NOMO-1 (cell line): Measurements from ENCODE around the gene CHST14.
A peak's percentile ranks its signal among the peaks of the same experiment; 100 is the strongest.

ENCODE experiments used
- DNase-seq, 2 experiments: peaks; one replicate each; lab custom pipeline; 2025; ENCODE audit not compliant: unreplicated experiment in 2 of 2; lab: John Stamatoyannopoulos, UW

Gene CHST14

GRCh38 chr15:40487816-40488682, 17.3 kb downstream of the CHST14 start:
- DNase-seq = no peak

DNA sequence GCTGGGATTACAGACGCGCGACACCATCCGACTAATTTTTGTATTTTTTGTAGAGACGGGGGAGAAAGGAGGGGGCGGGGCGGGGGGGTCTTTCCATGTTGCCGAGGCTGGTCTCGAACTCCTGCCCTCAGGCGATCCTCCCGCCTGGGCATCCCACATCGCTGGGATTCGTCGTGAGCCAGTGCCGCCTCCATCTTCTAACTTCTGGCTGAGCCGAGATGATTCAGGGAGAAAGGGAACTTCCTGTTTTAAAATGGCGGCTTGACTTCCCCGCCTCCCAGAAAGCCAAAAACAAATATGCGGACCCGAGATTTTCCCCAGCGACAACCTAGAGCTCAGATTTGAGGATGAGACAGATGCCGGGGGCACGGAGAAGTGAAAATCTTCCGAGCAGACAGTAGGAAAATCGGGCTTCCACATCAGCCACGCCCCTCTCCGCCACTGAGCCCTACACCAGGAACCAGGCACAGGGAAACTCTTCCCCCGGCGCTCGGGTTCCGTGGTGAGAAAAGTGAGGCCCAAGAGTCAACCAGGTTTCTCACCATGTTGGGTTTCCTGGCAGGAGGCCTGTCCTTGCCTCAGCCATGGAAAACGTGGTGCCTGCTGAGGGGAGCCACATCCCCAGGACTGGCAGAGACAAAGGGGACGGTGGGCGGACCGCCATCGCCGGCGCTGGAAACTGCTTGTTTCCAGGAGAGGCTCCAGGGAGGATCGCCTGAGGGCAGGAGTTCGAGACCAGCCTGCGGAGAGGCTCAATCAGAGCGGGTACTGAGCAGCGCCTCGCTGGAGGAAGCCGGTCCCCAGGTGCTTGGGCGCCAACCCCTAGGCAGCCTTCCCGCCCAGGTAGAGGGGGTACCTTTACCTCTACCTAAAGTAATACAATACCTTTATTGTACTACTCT, 18.7 kb downstream of the CHST14 start:
- no peak for DNase-seq

GRCh38 chr15:40493089-40493840, 22.5 kb downstream of the CHST14 start:
- DNase-seq = peak in 1 of 2 experiments; percentile 76

- DNase-seq = no peak
These were observed 24.7 kb downstream of the CHST14 start for GRCh38 chr15:40495516-40495915.

DNA sequence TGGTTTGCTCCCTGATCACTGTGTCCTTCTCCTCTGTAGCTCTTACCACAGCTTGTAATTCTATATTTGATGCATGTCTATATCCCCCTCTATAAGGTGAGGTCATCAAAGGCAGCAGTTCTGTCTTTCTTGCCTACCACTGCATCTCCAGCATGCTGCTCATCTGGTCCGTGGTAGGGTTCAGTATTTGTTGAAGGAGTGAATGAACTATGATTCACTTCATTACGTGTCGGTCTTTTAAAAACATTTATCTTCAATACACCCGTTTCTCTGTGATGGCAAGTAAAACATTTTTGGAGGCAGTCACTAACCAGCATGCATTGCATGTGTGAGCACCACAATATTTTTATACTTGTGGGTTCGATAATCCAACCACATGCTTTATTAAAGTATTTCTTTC, 27.6 kb downstream of the CHST14 start:
- no peak for DNase-seq

DNA sequence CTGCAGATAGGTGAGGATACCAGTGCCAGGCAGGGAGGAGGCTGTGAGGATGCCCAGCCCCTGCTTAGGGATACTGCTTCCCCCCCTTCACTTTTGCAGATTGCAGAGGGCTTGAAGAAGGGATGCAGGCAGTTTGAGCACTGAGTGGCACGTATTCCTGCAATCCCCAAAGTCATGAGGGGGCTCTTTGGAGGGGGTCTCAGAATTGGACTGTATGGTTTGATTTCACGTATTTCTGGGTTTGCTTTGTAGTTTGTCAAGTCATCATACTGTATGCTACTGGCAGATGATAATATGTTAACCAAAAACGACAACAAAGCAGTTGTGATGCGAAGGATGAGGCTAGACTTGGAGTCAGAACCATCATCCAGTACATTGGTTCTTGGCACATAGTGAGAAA, 28.1 kb downstream of the CHST14 start:
- DNase-seq = no peak

DNA sequence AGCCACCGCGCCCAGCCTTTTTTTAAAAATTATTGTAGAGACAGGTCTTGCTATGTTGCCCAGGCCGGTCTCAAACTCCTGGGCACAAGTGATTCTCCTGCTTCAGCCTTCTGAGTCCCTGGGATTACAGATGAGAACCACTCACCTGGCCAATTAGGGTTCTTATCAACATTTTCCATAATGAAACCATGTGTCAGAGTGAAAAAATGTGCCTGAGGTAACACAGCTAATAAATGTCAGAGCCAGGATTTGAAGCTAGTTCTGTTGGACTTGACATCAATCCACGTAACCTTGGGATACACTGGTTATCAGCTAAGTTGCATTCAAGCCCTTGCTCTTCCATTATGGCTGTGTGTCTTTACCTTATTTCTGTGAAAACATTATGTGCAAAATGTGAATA, 29.1 kb downstream of the CHST14 start:
- no peak for DNase-seq

DNA sequence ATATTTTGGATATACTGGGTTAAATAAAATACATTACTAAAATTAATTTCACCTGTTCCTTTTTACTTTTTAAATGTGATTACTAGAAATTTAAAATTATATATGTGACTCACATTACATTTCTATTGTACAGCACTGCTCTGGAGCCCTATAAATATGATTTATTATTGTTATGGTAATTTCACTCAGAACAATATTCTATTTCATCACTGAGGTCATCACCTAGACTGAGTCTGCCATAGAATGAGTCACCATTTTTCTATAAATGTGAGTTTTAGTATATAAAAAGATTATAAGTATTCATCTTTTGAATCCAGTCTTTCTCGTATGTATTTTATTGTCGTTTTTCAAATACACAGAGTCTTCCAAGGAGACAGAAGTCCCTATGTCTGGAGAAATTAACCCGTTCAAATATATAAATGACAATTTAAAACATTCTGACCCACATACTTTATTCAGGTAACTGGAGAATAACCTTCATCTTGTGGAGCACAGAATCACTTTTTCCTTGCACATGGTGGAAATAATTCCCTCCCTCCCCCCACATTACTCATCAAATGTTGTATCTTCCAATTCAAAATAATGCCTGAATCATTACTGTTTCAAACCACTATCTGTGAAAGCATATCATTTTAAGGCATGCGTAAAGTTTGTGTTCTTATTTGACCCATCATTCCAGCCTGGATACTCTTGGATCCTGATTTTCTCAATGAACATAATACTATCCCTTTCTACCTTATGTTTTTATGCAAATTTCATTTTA, 30.0 kb downstream of the CHST14 start:
- no peak for DNase-seq

GRCh38 chr15:40501487-40501886, 30.7 kb downstream of the CHST14 start:
- DNase-seq = no peak

DNA sequence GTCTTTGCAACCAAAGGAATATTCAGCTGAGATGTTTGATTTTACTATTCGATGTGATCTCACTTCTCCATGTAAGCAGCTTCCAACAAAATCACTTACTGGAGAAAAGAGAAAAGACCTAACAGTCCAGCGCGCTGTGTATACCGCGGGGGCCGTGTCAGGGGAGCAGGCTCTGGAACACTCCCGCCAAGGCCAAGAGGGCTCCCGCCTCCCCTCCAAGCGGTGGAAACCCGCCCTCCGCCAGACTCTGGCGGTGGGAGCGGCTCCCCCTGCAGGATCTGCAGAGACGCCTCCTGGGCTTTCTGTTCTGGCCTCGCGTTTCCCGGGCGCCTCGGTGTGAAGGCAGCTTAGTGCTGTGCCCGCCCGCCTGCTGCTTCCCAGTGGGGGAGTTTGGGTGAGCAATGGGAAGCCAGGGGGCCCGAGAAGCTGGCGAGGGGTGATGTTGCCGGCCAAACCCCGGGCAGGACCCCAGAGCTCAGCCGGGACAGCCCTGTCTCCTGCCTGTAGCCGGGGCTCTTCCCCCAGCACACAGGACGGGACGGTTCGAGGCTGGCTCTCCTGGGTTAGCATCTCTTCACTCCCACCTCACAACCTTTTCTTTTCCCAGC, 36.3 kb downstream of the CHST14 start:
- peak; percentile 46 to 52 for DNase-seq

DNA sequence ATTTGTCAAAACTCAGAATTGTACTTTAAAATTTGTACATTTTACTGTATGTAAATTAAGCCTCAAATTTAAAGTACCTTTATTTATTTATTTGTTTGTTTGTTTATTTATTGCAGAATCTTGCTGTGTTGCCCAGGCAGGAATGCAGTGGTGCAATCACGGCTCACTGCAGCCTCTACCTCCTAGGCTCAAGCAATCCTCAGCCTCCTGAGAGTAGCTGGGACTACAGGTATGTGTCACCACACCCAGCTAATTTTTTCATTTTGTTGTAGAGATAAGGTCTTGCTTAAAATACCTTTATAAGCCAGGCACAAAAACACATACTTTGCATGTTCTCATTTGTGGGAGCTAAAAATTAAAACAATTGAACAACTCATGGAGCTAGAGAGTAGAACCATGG, 37.4 kb downstream of the CHST14 start:
- DNase-seq = no peak

- DNase-seq = no peak
These were observed 39.4 kb downstream of the CHST14 start for GRCh38 chr15:40510201-40510600.

DNA sequence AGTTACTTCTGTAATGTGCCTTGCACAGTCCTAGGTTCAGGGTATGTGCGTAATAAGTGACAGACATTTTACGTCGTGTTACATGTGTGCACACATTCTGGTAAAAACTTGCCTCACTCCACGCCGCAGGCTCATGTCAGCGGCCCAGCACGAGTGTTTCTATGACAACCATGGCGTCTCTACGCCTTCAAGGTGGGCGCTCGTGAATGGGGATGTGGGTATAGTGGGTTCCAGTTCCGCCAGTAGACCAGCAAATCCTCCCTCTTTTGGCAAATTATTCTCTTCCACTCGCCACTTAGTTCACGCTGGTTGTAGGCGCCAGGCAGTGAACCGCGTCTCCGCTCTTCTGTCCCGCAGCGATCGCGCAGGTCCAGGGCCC, 40.3 kb downstream of the CHST14 start:
- DNase-seq = peak in 1 of 2 experiments; percentile 25

- DNase-seq = peak; percentile 18 to 19
These were observed 40.8 kb downstream of the CHST14 start for GRCh38 chr15:40511472-40512133.

DNA sequence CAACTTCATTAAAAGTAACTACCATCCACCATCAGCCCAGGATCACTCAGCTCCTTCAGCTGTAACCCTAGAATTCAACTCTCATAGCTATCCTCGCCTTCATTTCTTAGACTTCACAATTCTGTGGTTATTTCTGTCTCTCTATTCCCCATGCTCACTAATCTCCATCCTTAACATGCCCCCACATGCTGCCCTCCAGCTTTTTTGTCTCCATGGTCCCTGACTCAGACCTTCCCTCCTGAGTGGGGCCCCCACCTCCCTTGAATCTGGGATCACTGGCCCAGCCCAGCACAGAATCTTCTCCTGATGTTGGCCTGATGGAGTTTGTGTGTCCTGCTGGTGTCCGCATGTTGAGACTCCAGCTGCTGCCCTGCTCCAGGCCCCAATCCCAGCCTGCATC, 41.7 kb downstream of the CHST14 start:
- no peak for DNase-seq

DNA sequence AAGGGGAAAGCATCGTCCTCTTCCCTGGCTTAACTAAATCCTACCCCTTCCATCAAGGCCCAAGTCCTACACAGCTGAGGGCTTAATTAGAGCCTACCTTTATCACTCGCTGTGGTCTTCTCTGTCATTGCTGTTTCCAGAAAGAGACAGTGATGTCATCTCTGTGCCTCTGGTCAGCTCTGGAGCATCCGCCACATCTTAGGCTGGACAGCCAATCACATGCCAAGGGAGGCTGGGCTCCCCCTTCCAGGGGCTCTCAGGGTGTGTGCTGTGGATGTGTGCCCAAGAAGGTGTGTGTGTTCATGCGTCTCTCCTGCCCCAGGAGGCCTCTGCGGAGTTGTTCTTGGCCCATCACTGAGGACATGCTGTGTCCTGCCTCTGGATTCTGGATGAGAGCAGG, 42.8 kb downstream of the CHST14 start:
- DNase-seq = no peak

DNA sequence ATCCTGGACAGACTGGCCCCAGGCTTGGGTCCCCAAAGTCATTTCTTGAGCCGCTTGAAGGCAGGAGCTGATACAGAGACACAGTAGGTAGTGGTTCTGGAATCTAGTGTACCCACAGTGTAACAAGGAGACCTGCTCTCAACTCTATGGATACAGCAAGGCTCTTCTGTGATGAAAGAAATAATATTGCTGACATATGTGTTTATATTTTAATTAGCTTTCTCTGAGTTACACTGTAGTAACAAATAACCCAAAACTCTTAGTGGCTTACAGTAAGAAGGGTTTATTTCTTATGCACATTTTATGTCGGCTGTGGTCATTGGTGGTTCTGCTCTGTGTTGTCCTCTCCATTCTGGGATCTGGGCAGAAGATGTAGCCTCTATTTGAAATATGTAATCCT, 45.5 kb downstream of the CHST14 start:
- DNase-seq = no peak
